SK-N-SH (cell line): ENCODE measurements around the gene ASTN2. TPM values are rescaled to one million over a fixed set of nuclear protein-coding genes. Genes with fewer than 3 reads are reported as not detected.

Experiments used
- CTCF ChIA-PET: fragments of 300-600, 350-600 bp; formaldehyde crosslinking; extraction: SDS; loops from one replicate; lab custom pipeline; 2021; lab: Yijun Ruan, JAX
- POLR2A ChIA-PET: fragments of 350-600 bp; sonication (Branson Sonifier 250); formaldehyde crosslinking; extraction: SDS; loops from one replicate; lab custom pipeline; 2020; ENCODE audit warnings: antibody characterized with exemption, inconsistent platforms; lab: Yijun Ruan, JAX
- DNase-seq: peaks from one replicate; pipeline ENCODE4 v3.0.0; 2012
- H2AFZ ChIP-seq: fragments of 200-600 bp; sonication (generic); 2 replicates; pipeline ENCODE4 v1.8.1; 2016; ENCODE audit warnings: antibody characterized with exemption, mild to moderate bottlenecking, low read depth
- H3F3A ChIP-seq: fragments of 200-600 bp; sonication (generic); replicated peaks from 2 replicates; pipeline ENCODE3; 2016; ENCODE audit warnings: antibody characterized with exemption, mild to moderate bottlenecking; ENCODE audit not compliant: insufficient read depth
- H3K27ac ChIP-seq, 2 experiments: fragments of 200-500 bp in 1 of 2; fragments of 200-600 bp in 1 of 2; sonication (Bioruptor generic) in 1 of 2; sonication (generic), shearing (Covaris generic) in 1 of 2; 2 replicates each; pipeline versions ENCODE4 v1.5.1 to v1.6.1; 2014 to 2016; ENCODE audit warnings: low read depth in 2 of 2, inconsistent platforms in 1 of 2, low read length in 1 of 2, mild to moderate bottlenecking in 1 of 2, mixed read lengths in 1 of 2
- H3K27me3 ChIP-seq: fragments of 200-600 bp; sonication (generic), shearing (Covaris generic); 2 replicates; pipeline ENCODE4 v1.6.1; 2016; ENCODE audit warnings: mixed run types; ENCODE audit not compliant: insufficient read depth
- H3K36me3 ChIP-seq, 2 experiments: fragments of 200-500 bp in 1 of 2; fragments of 200-600 bp in 1 of 2; sonication (Bioruptor generic) in 1 of 2; sonication (generic) in 1 of 2; replicated peaks in 1 of 2; 2 replicates each; pipeline versions ENCODE3 to v1.5.1; 2014 to 2016; ENCODE audit warnings: low read length in 1 of 2, mild to moderate bottlenecking in 1 of 2; ENCODE audit not compliant: insufficient read depth in 2 of 2, control insufficient read depth in 1 of 2
- H3K4me1 ChIP-seq, 2 experiments: fragments of 200-500 bp in 1 of 2; fragments of 200-600 bp in 1 of 2; sonication (Bioruptor generic) in 1 of 2; sonication (generic), shearing (Covaris generic) in 1 of 2; 2 replicates each; pipeline versions ENCODE4 v1.5.1 to v1.6.1; 2014 to 2016; ENCODE audit warnings: low read depth in 1 of 2, low read length in 1 of 2, mixed run types in 1 of 2; ENCODE audit not compliant: insufficient read depth in 2 of 2, control insufficient read depth in 1 of 2
- H3K4me2 ChIP-seq: fragments of 200-600 bp; sonication (generic), shearing (Covaris generic); 2 replicates; pipeline ENCODE4 v1.6.1; 2017; ENCODE audit warnings: mixed run types
- H3K4me3 ChIP-seq, 2 experiments: fragments of 200-500 bp in 1 of 2; fragments of 200-600 bp in 1 of 2; sonication (Bioruptor generic) in 1 of 2; sonication (generic), shearing (Covaris generic) in 1 of 2; 2 replicates each; pipeline versions ENCODE4 v1.5.1 to v1.8.1; 2014 to 2016; ENCODE audit warnings: low read depth in 2 of 2, inconsistent platforms in 1 of 2, low read length in 1 of 2, mild to moderate bottlenecking in 1 of 2, mixed read lengths in 1 of 2, moderate library complexity in 1 of 2
- H3K79me2 ChIP-seq: fragments of 200-600 bp; sonication (generic); 2 replicates; pipeline ENCODE4 v1.8.1; 2017; ENCODE audit warnings: mild to moderate bottlenecking; ENCODE audit not compliant: insufficient read depth
- H3K9ac ChIP-seq: fragments of 200-600 bp; sonication (generic); 2 replicates; pipeline ENCODE4 v1.6.1; 2017; ENCODE audit warnings: mixed run types
- H3K9me2 ChIP-seq: fragments of 200-600 bp; sonication (generic); 2 replicates; pipeline ENCODE4 v1.6.1; 2017; ENCODE audit warnings: mixed run types
- H3K9me3 ChIP-seq: fragments of 200-600 bp; sonication (generic); 2 replicates; pipeline ENCODE4 v1.6.1; 2017; ENCODE audit warnings: mixed run types, mild to moderate bottlenecking, moderate library complexity
- H4K20me1 ChIP-seq: fragments of 200-600 bp; sonication (generic); 2 replicates; pipeline ENCODE4 v1.6.1; 2017; ENCODE audit warnings: mild to moderate bottlenecking, mixed run types; ENCODE audit not compliant: insufficient read depth
- CHD2 ChIP-seq: fragments of 150-350 bp; IDR thresholded peaks from 2 replicates; pipeline ENCODE4 v1.6.1; 2018; ENCODE audit warnings: low read length; ENCODE audit not compliant: partially characterized antibody
- FOXJ3 ChIP-seq: sonication (generic); formaldehyde crosslinking; IDR thresholded peaks from 2 replicates; pipeline ENCODE4 v1.5.1; 2020; ENCODE audit warnings: mild to moderate bottlenecking, missing genetic modification reagents
- FOXM1 ChIP-seq: IDR thresholded peaks from 2 replicates; pipeline ENCODE4 v1.4.0; 2012; ENCODE audit warnings: low read depth, mild to moderate bottlenecking
- GATA2 ChIP-seq: sonication (generic); formaldehyde crosslinking; IDR thresholded peaks from 2 replicates; pipeline ENCODE4 v1.5.0; 2020; ENCODE audit warnings: mild to moderate bottlenecking, missing genetic modification reagents
- RXRA ChIP-seq: IDR thresholded peaks from 2 replicates; pipeline ENCODE4 v1.4.0; 2012; ENCODE audit warnings: low read depth, mild to moderate bottlenecking, borderline replicate concordance
- WGBS: methylation state at CpG from one replicate; pipeline ENCODE4 v1.1.6; 2017; ENCODE audit warnings: low lambda C conversion rate; 5-methylcytosine and 5-hydroxymethylcytosine counted together
- polyA plus RNA-seq, 3 experiments: library from polyadenylated mRNA; depleted of rRNA; stranded (reverse); fragments of >200 nt; gene quantifications; 2 replicates each; pipeline ENCODE4 v1.2.3, GENCODE V29; 2012
- TF ChIP-seq, protein P1 (sequence below): IDR thresholded peaks from 2 replicates; pipeline ENCODE4; 2012
- TF ChIP-seq, protein P2 (sequence below): IDR thresholded peaks from 2 replicates; pipeline ENCODE4 v1.4.0; 2012; ENCODE audit warnings: low read depth, borderline replicate concordance
- TF ChIP-seq, protein P3 (sequence below): IDR thresholded peaks from 2 replicates; pipeline ENCODE4 v1.4.0; 2012; ENCODE audit warnings: low read depth, borderline replicate concordance
- TF ChIP-seq, protein P4 (sequence below): fragments of 150-350 bp; IDR thresholded peaks from 2 replicates; pipeline ENCODE4 v1.6.1; 2017; ENCODE audit warnings: antibody characterized with exemption, low read length, low read depth, borderline replicate concordance
- TF ChIP-seq, protein P5 (sequence below): fragments of 200-600 bp; sonication (generic); IDR thresholded peaks from 2 replicates; pipeline ENCODE4 v1.6.1; 2017; ENCODE audit warnings: antibody characterized with exemption, mild to moderate bottlenecking, moderate library complexity

The ASTN2 gene
- polyA plus RNA-seq, 1 of the 3 experiments (the other 2 are of a cell fraction), result 6.6 TPM

DNA sequence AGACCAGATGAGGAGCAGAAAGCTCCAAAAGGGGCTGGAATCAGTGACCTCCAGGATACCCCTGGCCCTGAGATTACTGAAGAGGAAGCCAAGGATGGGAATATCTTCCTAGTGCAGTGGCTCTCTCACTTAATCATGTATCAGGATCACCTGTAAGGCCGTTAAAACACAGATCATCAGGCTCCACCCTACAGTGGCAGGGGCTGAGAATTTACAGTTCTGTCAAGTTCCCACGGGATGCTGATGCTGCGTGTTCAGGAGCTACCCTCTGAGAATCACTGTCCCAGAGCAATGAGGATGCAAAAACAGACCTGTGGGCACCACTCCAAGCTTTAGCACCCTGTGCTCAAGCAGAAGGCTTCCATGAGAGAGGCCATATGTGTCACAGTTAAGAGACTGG is 291.9 kb downstream of the ASTN2 start:
- TF ChIP-seq, protein P1, sequence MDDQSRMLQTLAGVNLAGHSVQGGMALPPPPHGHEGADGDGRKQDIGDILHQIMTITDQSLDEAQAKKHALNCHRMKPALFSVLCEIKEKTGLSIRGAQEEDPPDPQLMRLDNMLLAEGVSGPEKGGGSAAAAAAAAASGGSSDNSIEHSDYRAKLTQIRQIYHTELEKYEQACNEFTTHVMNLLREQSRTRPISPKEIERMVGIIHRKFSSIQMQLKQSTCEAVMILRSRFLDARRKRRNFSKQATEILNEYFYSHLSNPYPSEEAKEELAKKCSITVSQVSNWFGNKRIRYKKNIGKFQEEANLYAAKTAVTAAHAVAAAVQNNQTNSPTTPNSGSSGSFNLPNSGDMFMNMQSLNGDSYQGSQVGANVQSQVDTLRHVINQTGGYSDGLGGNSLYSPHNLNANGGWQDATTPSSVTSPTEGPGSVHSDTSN, result no peak
- no peak for TF ChIP-seq FOXM1
- TF ChIP-seq, protein P2, sequence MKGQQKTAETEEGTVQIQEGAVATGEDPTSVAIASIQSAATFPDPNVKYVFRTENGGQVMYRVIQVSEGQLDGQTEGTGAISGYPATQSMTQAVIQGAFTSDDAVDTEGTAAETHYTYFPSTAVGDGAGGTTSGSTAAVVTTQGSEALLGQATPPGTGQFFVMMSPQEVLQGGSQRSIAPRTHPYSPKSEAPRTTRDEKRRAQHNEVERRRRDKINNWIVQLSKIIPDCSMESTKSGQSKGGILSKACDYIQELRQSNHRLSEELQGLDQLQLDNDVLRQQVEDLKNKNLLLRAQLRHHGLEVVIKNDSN, result no peak
- TF ChIP-seq RXRA, result no peak
- no peak for TF ChIP-seq FOXJ3
- no peak for TF ChIP-seq GATA2
- TF ChIP-seq, protein P3, sequence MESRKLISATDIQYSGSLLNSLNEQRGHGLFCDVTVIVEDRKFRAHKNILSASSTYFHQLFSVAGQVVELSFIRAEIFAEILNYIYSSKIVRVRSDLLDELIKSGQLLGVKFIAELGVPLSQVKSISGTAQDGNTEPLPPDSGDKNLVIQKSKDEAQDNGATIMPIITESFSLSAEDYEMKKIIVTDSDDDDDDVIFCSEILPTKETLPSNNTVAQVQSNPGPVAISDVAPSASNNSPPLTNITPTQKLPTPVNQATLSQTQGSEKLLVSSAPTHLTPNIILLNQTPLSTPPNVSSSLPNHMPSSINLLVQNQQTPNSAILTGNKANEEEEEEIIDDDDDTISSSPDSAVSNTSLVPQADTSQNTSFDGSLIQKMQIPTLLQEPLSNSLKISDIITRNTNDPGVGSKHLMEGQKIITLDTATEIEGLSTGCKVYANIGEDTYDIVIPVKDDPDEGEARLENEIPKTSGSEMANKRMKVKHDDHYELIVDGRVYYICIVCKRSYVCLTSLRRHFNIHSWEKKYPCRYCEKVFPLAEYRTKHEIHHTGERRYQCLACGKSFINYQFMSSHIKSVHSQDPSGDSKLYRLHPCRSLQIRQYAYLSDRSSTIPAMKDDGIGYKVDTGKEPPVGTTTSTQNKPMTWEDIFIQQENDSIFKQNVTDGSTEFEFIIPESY, result no peak
- TF ChIP-seq, protein P4, sequence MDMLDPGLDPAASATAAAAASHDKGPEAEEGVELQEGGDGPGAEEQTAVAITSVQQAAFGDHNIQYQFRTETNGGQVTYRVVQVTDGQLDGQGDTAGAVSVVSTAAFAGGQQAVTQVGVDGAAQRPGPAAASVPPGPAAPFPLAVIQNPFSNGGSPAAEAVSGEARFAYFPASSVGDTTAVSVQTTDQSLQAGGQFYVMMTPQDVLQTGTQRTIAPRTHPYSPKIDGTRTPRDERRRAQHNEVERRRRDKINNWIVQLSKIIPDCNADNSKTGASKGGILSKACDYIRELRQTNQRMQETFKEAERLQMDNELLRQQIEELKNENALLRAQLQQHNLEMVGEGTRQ, result no peak
- no peak for TF ChIP-seq CHD2
- TF ChIP-seq, protein P5, sequence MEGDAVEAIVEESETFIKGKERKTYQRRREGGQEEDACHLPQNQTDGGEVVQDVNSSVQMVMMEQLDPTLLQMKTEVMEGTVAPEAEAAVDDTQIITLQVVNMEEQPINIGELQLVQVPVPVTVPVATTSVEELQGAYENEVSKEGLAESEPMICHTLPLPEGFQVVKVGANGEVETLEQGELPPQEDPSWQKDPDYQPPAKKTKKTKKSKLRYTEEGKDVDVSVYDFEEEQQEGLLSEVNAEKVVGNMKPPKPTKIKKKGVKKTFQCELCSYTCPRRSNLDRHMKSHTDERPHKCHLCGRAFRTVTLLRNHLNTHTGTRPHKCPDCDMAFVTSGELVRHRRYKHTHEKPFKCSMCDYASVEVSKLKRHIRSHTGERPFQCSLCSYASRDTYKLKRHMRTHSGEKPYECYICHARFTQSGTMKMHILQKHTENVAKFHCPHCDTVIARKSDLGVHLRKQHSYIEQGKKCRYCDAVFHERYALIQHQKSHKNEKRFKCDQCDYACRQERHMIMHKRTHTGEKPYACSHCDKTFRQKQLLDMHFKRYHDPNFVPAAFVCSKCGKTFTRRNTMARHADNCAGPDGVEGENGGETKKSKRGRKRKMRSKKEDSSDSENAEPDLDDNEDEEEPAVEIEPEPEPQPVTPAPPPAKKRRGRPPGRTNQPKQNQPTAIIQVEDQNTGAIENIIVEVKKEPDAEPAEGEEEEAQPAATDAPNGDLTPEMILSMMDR, result no peak
- POLR2A ChIA-PET, result interaction anchor here (1.2 kb wide), 1 partner anchor 280 kb away, joined by 3 read pairs; no protein-coding TSS in a partner anchor

More for the DNA sequence above, 291.9 kb downstream of the ASTN2 start:
- no peaks in the 10 kb centered on the region for H3K9me3 ChIP-seq
- no peak overlapping the region for H3K4me2 ChIP-seq
- no peak overlapping the region for H3K9ac ChIP-seq
- WGBS, result 38% methylated on average over 2 of the region's 3 CpGs
- no peak for DNase-seq
- peaks cover 0 to 24% of the 10 kb centered on the region in 2 experiments; a peak in 2 of 4 replicates for H3K4me1 ChIP-seq
- CTCF ChIA-PET, result interaction anchor here (0.9 kb wide), 1 partner anchor 17 kb away, joined by 3 read pairs; no protein-coding TSS in a partner anchor
- H3K27ac ChIP-seq, result no peak overlapping the region
- H3K9me2 ChIP-seq, result no peaks in the 10 kb centered on the region
- H3F3A ChIP-seq, result no peaks in the 10 kb centered on the region
- no peaks in the 10 kb centered on the region for H3K79me2 ChIP-seq
- no peak overlapping the region for H3K4me3 ChIP-seq
- peaks cover 0 to 2% of the 10 kb centered on the region in 2 experiments for H3K36me3 ChIP-seq
- no peaks in the 10 kb centered on the region for H3K27me3 ChIP-seq
- no peaks in the 10 kb centered on the region for H4K20me1 ChIP-seq
- no peak overlapping the region for H2AFZ ChIP-seq
